RCC 7860 (cell line): ENCODE measurements around the gene ATP11C.
"Not testable (repeated sequence)": the region's sequence is repeated elsewhere in the genome, so short reads cannot be mapped to it uniquely, and the experiment has no call there.

Experiments
- DNase-seq: peaks from one replicate; pipeline ENCODE4 v3.0.0-alpha.2; 2015; ENCODE audit warnings: low spot score
- FAIRE-seq: peaks from 2 replicates; lab custom pipeline; 2012; peaks lifted over from hg19 to GRCh38; lab: Jason Lieb, UNC

ATP11C gene

DNA sequence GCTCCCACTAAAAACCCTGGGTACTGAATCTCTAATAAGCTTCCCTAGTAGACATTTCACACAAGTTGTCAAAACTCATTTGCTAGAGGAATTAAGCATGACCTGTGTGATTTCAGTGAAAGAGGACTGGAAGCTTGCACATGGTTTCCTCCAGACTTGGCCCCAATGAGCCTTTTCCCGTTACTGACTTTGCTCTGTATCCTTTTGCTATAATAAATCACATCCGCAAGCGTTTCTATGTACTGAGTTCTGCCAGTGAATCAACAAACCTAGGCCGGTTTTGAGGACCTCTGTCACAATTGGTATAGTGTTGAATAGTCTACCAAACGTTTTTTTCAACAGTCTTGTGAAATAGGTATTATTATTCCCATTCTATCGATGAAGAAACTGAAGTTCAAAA is 8.2 kb downstream of the ATP11C start:
- no peak for FAIRE-seq
- DNase-seq = no peak

DNA sequence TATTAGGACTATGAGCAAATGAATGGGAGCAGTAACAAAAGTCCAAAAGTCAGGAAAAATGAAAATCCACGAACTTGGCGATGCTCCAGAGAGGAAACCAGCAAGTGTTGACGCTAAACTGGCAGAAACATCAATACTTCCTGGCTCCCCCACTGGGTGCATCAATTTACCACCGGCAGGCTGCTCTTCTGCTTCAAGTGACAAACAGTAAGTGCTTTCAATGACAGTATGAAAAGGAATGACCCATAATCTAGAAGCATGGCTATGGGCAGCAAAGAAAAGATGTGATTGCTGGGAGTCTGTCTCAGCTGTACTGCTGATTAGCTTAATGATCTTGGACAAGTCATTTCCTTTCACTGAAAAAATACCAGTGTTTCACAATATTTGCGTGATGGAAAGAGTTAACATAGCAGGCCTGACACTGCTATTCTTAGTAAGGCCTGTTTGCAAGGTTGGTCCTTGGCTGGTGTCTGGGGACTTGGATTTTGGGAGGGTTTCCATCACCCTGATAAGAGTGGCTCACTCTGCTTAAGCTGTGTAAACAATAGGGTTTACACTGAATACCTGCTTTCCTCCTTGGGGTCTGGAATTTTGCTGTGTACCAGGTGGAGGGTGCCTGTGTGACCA is 8.7 kb downstream of the ATP11C start:
- DNase-seq (no peak), FAIRE-seq (no peak)

DNA sequence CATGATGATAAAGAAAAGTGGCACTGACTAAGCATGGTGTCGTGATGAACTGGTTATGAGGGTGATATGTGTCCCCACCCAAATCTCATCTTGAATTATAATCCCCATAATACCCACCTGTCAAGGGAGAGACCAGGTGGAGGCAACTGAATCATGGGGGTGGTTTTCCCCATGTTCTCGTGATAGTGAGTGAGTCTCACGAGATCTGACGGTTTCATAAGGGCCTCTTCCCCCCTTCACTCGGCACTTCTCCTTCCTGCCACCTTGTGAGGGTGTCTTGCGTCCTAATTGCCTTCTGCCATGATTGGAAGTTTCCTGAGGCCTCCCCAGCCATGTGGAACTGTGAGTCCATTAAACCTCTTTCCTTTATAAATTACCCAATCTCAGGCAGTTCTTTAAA is 11.7 kb downstream of the ATP11C start:
- not testable (repeated sequence) for DNase-seq, FAIRE-seq

DNA sequence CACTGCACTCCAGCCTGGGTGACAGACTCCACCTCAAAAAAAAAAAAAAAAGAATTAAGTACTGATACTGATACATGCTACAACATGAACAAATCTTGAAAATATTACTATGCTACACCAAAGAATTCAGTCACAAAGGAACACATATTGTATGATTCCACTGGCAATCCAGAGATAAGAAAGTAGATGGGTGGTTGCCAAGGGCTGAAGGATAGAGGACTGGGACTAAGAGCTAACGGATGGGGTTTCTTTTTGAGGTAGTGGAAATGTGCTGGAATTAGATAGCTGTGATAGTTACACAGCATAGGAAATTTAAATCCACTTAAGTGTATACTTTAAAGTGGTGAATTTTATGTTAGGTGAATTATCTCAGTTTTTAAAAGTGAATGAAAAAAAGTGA is 12.5 kb downstream of the ATP11C start:
- FAIRE-seq (no peak), DNase-seq (no peak)

DNA sequence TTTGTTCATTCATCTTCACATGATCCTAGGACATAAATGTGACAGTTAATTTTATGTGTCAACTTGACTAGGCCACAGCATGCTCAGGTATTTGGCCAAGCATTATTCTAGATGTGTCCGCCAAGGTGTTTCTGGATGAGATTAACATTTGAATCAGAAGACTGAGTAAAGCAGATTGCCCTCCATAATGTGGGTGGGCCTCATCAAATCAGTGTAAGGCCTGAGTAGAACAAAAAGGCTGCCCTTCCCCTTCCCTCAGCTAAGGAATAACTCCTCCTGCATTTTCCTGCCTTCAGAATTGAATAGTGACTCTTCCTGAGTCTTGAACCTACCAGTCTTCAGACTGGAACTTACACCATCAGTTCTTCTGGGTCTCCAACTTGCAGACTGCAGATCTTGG is 18.4 kb downstream of the ATP11C start:
- DNase-seq (no peak), FAIRE-seq (no peak)

DNA sequence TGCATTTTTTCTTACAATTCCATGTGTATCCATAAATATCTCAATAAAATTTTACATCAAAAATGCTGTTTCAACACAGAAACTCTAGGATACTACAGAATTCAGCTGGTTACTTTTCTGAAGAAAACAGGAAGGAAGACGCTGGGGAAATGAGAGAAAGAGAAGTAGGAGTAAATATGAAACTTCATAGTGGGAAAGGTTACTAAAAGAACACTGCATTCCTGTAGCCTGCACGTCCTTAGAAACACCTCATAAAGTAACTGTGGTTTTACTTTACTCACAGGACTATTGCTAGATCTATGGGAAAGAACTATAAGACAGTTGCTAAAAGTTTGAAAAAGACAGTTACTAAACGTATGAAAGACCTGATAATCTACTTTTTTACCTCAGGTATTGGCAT is 23.1 kb downstream of the ATP11C start:
- no peak for DNase-seq
- no peak for FAIRE-seq

DNA sequence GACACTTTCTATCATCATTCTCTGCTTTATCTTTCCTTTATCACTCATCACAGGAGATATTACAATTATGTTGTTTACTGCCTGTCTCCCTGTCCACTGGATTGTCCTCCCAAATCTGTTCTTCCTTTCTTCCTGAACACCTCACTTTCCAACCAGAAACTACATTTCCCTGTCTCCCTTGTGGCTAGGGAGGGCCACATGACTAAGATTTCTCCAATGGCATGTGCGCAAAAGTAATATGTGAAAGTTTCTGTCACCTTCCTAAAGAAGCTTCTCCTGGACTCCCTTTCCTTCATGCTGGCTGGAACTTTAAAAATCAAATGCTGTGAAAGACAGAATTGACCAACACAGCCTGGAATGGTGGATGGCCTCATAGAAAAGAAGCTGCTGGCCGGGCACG is 25.8 kb downstream of the ATP11C start:
- DNase-seq (no peak), FAIRE-seq (no peak)

DNA sequence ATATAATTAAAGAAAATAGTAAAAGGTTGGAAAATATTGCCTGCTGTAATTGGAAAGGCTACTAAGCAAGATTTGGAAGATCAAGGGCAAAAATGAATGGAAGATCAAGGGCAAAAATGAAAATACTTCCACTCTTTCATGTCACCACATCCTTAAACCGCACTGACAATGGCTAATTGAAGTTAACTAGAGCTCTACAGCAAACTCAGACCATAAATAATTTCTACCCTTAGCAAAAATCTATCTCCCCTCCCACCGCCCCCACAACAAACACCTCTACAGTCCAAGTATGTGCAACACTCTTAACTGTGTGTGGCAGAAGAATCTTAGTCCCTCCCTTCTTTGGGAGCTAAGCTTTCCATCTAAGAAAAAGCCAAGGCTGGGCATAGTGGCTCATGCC is 27.1 kb downstream of the ATP11C start:
- no peak for FAIRE-seq

DNA sequence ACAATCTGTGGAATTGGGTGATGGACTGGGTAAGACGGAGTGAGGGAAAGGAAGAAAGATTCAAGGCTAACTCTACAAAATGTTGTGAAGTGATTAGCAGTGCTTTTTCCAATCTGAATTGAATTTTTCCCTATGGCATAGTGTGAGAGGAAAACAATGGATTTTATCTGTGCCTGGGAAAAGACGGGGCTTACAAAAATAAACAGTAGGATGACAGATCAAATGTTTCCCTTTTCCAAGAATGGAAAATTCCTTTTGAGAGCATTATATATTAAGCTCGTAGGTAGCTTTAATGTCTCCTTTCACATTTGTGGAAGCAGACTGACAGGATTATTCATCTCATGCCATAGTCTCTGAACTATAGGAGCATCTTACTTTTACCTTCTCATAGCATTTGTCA is 27.8 kb downstream of the ATP11C start:
- no peak for DNase-seq
- no peak for FAIRE-seq

More for the DNA sequence above, 27.1 kb downstream of the ATP11C start:
- no peak for DNase-seq

DNA sequence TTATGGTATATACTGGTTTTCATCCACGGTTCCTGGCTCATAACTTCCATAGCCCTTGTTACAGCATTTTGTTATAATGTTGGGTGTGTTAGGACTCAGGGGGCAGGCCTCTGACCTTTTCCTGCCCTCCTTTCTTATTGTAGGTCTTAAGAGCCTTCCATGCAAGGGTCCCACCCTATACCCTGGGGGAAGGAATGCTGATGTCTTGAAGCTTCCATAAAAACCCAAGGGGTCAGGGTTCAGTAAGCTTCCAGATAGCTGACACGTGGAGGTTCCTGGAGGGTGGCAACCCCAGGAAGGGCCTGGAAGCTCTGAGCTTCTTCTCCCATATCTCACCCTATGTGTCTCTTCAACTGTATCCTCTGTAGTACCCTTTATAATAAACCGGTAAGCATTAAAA is 29.6 kb downstream of the ATP11C start:
- FAIRE-seq = no peak
- DNase-seq = no peak

DNA sequence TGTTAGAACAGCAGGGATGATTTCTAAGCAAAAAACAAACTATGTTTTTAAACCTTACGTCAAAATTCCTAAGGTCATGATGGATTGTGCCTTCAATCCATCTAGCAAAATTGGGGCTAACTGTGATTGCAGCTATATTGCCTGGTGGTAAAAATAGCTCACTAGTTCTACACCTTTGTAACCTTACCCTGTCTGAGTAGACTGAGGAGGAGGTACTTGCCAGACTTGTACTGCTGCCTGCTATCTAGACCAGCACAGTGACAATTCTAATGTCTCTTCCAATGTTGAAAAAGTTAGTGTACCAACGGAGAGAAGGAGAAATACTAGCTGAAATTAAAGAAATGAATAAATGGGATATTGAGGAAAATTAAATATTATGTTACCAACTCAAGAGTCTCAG is 30.3 kb downstream of the ATP11C start:
- DNase-seq (no peak), FAIRE-seq (no peak)

DNA sequence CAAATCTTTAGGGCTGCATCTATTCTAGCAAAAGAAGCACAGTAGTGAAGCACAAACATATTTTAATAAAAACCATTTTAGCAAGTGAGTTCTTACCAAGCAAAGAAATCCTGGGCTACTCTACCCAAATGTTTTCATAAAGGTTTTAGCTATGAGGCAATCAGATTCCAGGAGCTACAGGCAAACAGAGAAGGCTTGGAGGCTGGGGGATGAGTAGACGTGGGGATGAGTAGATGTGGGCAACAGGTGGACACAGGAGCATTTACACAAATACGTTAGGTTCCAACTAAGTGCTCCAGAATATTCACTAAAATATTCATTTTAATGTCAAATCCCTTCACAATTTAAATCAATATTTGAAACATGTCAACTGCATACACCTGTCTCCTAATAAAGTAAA is 34.5 kb downstream of the ATP11C start:
- no peak for DNase-seq
- FAIRE-seq = no peak

DNA sequence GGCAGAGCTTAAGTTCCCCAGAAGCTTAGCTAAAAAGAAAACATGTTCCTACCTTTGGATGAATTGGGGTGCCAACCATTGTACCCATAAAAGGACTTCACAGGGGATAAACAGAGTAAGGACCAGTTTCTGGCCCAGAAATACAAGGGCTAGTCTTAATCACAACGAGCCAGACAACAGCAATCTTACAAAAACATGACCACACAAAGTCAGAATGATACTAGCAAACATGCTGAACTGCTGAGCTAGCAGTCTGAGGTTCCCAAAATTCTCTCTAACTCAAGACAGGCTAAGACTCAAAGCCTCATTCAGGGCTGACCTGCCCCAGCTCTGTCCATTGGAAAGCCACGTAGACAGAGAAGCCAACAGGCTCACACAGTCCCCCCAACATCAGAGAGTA is 40.3 kb downstream of the ATP11C start:
- FAIRE-seq (no peak), DNase-seq (no peak)

DNA sequence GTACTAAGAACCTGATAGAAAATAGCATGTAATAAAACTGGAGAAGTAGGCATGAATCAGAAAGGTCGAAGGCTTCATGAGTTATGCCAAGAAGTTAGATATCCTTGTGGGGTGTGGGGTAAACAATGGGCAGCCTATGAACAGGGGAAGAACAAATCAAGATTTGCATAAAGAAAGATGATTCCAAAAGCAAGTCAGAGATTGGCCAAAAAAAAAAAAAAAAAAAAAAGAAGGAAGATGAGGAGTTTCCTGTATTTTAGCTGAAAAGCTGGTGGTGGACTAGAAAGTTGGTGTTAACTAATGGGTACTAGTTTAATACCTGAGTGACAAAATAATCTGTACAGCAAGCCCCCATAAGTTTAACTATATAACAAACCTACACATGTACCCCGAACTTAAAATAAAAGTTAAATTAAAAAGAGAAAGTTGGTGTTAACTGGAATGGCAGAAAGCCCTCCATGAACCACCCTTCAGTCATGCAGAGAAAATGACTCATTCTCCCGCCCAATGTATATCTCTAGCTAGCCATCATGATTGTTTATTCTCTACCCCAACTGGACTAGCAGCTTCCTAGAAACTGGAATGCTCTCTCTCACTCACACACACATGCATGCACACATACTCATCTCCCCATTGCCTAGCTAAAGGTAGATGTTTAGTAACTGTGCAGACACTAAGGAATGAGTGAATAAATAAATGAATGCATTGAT is 41.7 kb downstream of the ATP11C start:
- DNase-seq = peak; percentile 73
- FAIRE-seq = peak; percentile 67

DNA sequence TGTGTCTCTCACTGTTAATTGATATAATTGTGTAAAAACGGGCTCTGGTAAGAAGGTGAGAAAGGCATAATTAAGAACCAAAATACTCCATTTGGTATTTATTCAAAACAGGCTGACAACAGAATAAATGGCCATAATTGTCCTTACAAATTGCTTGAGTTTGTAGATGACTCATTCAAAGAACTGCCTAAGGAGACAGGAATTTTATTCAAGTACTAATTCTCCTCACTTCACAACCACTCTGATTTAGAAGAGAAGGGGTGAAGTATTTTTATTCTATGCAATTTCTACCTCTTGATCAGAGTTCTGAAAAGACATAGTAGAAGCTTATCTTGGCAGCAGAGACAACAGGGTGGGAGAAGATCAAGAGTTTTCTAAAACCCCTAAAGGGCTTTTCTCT is 43.1 kb downstream of the ATP11C start:
- no peak for DNase-seq
- FAIRE-seq = no peak

DNA sequence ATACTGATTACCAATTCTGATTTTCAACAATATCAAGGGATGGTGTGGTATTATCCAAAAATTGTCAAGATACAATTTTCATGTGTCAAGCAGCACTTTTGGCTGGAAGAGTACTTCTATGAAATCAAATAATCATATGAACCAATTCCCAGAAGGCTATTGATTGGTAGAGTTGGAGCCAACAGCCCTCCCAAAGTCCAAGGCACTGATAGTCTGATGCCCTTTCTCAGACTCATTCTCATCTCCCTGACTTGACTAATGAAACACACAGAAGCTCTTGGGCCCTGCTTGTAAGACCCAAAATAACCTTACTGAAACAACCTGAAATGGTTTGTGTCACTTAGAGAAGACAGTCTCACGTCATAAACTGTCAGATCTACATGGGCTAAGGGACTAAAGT is 48.9 kb downstream of the ATP11C start:
- DNase-seq (no peak), FAIRE-seq (no peak)

DNA sequence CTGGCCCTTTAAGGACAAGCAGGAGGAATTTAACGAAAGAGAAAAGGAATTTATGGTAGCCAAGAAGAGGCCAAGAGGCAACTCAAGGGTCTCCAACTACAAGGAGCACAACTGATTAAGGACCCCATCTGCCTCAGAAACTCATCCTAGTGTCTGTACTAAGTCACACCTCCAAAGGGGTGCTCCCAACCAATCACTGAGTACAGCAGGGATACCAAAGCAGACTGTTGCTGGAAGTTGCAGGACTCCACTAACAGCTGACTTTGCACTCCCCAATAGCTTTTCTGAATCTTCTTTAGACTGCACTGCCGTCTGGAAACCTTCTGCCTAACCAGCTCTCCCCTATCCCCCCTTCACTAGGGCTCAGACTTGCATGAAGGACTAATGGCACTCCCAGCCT is 50.6 kb downstream of the ATP11C start:
- DNase-seq (no peak), FAIRE-seq (no peak)

DNA sequence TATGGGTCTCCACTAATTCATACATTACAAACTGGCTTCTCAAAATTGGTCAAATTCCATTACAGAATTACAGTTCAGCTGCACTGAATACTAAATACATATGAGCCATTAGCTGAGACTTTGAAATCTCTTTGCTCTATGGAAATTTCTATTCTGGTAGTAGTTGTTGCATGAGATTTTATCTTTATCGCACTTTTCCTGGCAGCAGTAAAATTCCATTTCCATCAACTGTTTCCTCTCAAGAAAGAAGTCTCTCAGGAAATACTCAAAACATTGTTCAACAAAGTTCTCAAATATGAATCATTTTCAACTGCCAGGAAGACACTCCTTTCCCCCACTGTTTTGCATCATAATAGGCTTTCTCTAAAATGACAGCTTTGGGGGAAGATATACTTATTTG is 51.3 kb downstream of the ATP11C start:
- no peak for FAIRE-seq
- no peak for DNase-seq

DNA sequence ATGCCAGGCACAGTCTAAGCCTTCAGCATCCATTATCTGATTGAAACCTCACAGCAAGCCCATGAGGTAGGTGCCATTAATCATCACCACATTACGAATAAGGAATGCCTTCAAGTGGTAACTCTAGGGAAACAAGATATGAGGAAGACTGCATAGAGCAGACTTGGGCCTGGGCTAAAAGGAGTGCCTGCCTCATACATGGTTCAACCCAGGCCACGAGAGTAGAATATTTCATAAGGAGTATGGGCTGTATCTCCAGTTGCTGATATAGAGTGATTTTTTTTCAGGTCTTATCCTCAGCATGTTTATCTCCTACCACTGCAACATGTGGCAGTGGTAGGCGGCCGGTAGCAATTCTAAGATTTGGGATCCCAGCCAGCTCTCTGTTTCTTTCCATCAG is 51.7 kb downstream of the ATP11C start:
- FAIRE-seq (no peak), DNase-seq (no peak)

DNA sequence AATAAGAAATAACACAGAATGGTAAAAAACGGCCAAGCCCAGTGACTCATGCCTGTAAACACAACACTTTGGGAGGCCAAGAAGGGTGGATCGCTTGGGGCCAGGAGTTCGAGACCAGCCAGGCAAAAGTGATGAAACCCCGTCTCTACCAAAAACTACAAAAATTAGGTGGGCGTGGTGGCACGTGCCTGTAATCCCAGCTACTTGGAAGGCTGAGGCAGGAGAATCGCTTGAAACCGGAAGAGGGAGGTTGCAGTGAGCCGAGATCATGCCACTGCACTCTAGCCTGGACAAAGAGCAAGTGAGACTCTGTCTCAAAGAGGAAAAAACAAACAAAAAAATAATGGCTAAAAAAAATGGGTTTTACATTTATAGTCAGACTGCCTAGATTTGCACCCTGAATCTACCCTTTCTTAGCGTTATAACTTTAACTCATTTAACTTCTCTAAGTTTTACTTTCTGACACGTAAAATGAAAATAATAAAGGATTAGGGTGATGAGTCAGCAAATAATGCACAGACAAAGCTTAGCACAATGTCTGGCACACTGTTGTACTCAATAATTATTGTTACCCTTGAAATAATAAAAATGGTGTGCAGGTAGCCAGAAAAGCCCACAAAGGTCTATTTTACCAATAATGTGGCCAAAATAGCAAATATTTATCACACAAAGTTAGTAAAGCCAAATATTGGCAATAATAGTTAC is 55.0 kb downstream of the ATP11C start:
- DNase-seq = no peak
- FAIRE-seq = no peak

DNA sequence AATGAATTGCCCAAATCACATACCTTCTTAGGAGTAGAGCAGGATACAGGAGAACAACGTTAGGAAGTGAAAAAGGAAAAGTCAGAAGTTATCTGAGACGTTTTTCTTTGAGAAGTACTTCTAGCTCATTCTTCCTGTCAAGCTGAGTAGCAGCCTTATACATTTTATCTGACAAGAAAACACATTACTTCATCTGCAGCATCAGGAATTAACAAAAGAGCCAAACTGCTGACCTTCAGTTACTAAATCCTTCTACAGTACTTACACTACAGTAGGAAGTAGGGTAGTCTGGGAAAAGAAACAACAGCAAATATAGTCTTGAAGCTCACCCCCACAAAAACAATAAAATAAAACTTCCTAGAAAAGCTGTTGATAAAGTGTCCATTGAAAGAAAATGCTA is 57.0 kb downstream of the ATP11C start:
- DNase-seq (no peak), FAIRE-seq (no peak)

DNA sequence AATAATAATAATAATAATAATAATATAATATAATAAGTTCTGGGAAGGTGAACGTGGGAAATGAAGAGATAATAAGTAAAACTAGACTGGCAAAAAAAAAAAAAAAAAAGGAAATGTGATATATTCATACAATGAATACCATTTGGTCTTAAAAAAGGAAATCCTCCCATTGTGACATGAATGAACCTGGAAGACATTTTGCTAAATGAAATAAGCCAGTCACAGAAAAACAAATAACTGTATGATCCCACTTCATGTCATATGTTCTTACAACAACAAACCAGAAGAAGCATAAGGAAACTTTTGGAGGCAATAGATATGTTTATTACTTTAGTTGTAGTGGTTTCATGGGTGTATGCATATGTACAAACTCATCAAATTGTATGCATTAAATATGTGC is 63.1 kb downstream of the ATP11C start:
- no peak for FAIRE-seq
- no peak for DNase-seq
